T47D (cell line): ENCODE measurements around the gene WDR43.

Experiments used
- DNase-seq, 2 experiments: peaks; one replicate each; pipeline versions ENCODE4 v3.0.0 to v3.0.0-alpha.2; 2011 to 2012; ENCODE audit warnings: low read depth in 1 of 2, low spot score in 1 of 2
- JUND ChIP-seq: IDR thresholded peaks from 2 replicates; pipeline ENCODE4 v1.6.1; 2012; ENCODE audit warnings: low read depth
- in situ Hi-C: cut with HindIII; loops from 2 replicates; pipeline ENCODE4 v1.10.0; 2016; ENCODE audit warnings: low sequenced_read_pairs, low pct_unique_long_range_greater_than_20kb

WDR43 gene, protein sequence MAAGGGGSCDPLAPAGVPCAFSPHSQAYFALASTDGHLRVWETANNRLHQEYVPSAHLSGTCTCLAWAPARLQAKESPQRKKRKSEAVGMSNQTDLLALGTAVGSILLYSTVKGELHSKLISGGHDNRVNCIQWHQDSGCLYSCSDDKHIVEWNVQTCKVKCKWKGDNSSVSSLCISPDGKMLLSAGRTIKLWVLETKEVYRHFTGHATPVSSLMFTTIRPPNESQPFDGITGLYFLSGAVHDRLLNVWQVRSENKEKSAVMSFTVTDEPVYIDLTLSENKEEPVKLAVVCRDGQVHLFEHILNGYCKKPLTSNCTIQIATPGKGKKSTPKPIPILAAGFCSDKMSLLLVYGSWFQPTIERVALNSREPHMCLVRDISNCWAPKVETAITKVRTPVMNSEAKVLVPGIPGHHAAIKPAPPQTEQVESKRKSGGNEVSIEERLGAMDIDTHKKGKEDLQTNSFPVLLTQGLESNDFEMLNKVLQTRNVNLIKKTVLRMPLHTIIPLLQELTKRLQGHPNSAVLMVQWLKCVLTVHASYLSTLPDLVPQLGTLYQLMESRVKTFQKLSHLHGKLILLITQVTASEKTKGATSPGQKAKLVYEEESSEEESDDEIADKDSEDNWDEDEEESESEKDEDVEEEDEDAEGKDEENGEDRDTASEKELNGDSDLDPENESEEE

DNA sequence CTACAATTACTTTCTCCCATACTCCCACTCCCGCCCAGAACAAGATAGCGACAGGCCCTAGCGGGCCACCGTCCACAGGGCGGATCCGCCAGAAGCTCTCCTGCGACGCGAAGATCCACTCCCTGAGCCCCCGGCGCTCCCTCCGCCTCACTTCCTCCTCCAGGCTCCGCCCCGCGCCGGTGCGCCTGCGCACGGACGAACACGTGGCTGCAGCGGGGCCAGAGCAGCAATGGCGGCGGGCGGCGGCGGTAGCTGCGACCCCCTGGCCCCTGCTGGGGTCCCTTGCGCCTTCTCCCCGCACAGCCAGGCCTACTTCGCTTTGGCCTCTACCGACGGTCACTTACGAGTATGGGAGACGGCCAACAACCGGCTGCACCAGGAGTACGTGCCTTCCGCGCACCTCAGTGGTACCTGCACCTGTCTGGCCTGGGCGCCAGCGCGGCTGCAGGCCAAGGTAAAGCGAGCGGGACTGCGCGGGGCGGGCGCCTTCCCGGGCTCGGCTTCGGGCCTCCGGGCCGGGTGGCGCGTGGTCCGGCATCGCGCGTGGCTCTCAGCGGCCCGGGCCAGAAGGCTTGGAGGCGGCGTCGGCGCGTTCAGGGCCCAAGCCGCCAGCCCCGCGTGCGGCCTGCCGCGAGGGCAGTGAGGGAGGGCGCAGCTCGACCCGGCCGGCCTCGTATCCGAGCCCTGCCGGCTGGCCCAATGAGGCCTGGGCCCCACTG is at the start of gene WDR43:
WDR43 (plus strand) TSS at position 198 of the 719 bp plus-strand sequence; CDS start at position 230, 32 bp downstream.
- peak; percentile 79 to 98 for DNase-seq
- in situ Hi-C loops, result no loop called here

DNA sequence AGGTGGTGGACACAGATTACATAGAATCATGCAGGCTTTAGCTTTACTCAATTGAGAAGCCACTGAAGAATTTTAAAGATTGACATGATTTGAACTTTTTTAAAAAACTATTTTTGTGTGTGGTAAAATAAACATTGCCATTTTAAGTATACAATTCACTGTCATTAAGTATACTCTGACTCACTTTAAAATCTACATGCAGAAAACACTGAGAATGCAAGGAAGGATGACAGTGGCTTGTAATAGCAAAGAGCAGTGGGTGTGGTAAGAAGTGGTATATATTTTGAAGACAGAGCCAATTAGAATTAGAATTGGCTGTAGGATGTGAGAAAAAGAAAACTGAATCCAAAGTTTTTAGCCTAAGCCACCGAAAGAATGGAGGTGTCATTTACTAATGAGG is 39.3 kb upstream of the WDR43 start:
- TF ChIP-seq JUND, result no peak
- in situ Hi-C loops, result no loop called here
- DNase-seq, result no peak

More for the DNA sequence above, at the start of gene WDR43:
- no peak for TF ChIP-seq JUND

DNA sequence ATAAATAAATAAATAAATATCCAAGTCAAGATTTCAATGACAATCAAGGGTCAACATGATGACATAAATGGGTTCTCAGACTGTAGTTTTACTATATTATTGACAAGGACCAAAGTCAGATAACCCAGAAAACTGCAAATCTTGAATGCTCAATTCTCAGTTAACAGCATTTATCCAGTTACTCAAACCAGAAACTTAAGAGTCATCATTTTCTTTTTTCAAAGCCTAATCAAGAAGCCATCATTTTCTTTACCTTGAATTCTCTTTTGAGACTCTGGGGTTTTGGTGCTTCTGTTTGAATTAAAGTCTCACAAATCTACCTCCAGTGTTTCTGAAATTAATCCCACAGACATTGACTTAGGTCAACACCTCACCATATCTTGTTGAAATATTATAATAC is 38.5 kb upstream of the WDR43 start:
- TF ChIP-seq JUND, result no peak

DNA sequence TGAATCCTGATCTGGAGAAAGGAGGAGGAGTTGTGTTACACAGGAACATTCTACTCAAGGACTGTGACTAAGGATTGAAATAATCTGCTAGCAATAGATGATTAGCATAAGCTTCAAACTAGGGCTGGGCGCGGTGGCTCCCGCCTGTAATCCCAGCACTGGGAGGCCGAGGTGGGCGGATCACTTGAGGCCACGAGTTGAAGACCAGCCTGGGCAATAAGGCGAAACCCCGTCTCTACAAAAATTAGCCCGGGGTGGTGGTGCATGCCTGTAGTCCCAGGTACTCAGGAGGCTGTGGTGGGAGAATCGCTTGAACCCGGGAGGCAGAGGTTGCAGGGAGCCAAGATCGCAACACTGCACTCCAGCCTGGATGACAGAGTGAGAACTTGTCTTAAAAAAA is 25.9 kb upstream of the WDR43 start:
- no peak for TF ChIP-seq JUND
- in situ Hi-C loops, result no loop called here
- DNase-seq, result no peak

More for the DNA sequence above, 38.5 kb upstream of the WDR43 start:
- DNase-seq, result no peak
- in situ Hi-C loops, result no loop called here

DNA sequence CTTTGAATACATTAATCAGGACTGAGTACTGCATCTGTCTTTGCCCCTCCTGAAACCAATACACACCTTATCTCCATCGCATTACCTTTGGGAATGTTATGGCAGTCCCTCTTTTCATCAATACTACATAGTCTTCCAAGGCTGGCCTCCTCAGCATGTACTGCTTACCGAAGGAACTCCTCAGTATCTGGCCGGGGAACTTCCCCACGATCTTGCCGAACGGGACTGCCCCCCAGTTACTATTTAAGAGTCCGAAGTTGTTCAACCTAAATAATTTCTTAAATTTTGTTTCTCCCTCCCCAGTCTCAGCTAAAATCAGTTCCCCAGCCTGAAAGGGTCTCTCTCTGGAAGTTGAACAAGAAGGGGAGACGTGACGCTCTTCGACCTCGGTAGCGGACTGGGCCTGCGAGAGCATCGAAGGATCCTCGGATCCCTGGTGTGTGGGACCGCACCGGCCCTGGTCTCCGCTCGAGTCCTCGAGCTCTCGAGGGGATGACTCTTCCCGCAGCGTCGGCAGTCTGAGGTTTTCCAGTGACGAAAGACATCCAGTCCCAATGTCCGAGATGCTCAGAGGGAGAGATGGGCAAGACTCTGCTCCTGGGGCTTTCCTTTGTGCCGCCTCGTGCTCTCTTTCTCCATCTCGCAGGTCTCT is 24.8 kb upstream of the WDR43 start:
- TF ChIP-seq JUND, result no peak
- in situ Hi-C loops, result no loop called here
- no peak for DNase-seq

DNA sequence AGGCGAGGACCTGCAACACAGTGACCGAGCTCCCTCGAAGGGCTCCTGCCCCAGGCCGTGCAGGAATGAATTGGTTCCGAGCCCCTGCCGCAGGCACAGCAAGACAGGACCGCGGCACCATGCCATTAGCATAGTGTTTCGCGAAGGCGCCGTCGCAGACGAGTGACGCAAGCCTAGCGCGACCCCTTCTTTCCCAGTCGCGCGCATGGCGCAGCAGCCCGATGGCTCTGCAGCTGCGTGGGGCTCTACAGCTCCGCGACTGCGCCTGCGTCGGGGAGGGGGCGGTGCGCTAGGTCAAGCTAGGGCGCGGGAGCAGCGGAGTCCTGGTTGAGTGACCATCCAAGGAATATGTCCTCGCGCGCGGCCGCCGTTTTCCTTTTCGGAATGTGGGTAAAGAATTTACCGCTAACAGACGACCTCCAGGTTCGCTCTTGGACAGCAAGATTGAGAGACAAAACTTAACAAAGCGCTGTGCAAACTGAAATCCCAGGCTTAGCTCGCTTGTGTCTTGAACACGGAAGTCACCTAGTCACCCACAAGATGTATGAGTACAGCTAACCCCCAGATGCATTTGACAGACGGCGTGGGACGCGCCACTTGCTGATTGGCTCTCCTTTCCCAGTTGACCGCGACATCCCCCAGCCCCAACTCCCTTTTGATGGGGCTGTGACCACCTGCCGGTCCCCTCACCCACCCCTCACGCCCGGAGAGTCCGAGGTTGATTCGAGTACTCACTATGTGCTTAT is 24.1 kb upstream of the WDR43 start, which contains the start of gene TRMT61B:
TRMT61B (minus strand) TSS at position 164 of the 746 bp plus-strand sequence; CDS start at position 132, 32 bp downstream.
- DNase-seq, result peak; percentile 67 to 94
- in situ Hi-C loops, result no loop called here
- TF ChIP-seq JUND, result no peak

DNA sequence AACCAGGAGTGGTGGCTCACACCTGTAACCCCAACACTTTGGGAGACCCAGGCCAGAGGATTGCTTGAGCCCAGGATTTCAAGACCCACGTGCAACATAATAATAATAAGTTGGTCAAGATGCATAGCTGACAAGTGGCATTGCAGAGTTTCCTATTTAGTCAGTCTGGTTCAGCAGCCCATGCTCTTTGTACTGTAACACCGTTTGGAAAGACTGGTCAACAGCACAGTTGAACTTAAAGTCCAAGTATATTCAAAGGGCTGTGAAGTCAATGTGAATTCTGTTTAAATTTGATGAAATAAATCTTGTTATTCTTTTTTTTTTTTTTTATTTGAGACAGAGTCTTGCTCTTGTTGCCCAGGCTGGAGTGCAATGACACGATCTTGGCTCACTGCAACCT is 22.8 kb upstream of the WDR43 start:
- in situ Hi-C loops, result no loop called here
- TF ChIP-seq JUND, result no peak
- no peak for DNase-seq

DNA sequence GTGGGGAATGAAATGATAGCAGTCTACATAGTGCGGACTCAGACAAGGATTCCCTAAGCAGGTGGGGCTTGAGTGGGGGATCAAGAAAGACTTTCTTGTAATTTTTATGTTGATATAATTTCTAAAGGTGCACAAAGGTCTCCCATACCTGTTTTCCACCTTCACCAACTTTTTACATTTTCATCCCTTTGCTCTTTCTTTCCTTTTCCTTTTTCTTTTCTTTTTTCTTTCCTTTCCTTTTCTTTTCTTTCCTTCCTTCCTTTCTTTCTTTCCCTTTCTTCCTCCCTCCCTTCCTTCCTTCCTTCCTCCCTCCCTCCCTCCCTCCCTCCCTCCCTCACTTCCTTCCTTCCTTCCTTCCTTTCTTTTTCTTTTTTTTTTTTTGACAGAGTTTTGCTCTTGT is 14.3 kb upstream of the WDR43 start:
- no peak for TF ChIP-seq JUND
- DNase-seq, result no peak
- in situ Hi-C loops, result no loop called here

DNA sequence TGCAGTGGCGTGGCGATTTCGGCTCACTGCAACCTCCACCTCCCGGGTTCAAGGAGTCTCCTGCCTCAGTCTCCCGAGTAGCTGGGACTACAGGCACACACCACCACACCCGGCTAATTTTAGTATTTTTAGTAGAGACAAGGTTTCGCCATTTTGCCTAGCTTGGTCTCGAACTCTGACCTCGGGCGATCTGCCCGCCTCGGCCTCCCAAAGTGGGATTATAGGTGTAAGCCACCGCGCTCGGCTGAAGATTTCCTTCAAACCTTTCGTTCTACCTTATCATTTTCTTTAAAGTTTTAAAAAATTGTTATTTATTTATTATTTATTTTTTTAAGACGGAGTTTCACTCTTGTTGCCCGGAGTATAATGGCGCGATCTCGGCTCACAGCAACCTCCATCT is 979 bp upstream of the WDR43 start:
- in situ Hi-C loops, result no loop called here

DNA sequence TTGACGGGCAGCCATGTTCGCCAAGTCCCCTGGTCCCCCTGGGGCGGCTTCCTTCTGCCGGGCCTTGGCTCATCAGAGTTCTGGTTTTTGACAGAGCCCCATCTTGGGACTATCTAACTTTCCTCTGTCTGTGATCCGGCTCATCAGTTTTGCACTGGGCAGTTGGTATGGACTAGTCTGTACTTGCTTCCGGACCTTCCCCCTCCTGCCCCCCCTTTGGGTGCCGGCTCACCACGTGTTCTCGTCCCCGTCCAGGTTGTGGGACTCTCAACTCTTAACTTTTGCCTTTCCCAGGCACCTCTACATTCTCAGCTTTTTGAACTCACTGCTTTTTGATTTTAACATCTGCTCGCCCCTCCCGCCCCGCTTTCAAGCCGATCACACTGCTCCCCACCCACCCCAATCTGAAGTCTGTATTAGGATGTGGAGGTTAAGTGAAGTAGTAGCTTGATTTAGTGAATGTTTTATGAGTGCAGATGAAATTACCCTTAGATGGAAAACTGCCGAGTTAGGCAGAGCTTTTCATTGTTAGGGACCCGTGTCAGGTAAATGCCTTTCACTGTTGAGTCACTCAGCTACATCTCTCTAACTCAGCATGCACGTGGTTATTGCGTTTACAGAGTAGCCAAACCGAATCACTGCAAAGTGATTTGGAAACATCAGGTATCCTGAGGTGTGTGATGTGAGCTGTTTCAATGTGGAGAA is 874 bp downstream of the WDR43 start:
- peak in 1 of 2 experiments; percentile 23 for DNase-seq
- no peak for TF ChIP-seq JUND
- in situ Hi-C loops, result no loop called here

More for the DNA sequence above, 979 bp upstream of the WDR43 start:
- no peak for TF ChIP-seq JUND
- DNase-seq, result no peak

DNA sequence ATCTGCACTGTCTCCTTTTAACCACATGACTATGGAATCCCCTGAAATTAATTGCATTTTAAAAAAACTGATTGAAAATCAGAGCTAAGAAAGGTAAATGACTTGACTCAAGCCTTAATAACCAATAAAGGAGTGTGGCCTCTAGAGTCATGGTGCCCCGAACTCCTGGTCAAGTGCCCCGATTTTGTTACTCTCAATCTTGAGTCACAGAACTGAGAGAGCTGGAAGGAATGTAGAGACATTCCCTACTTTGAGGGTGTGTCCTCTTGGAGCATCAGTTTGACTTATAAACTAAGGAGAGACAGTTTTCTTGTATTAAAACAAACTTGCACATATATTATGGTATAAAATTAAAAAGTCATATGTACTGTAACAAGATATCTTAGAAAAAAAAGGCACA is 2.4 kb downstream of the WDR43 start:
- in situ Hi-C loops, result no loop called here
- no peak for TF ChIP-seq JUND
- no peak for DNase-seq

DNA sequence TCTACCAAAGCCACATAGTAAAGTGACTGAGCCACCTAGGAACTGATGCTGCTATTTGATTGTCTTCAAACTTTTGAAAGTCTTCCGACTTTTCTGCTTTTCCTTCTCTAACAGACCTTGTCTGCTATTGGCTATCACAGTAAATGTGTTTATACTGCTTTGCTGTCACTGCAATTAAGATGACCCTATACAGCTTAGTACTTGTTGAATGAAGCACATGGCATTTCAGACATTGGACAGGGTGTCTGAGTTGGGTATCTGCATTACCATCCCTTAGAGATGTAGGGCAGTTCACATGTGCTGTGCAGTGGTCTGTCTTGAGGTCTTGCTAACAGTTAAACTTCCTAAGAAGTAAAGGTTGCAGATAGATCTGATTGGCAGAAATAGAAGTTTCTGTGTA is 3.6 kb downstream of the WDR43 start:
- TF ChIP-seq JUND, result no peak
- no peak for DNase-seq
- in situ Hi-C loops, result no loop called here
